GM21737 (cell line): ENCODE data around the gene SRGAP2B.
"Not testable (repeated sequence)": the region's sequence is repeated elsewhere in the genome, so short reads cannot be mapped to it uniquely, and the experiment has no call there.

ENCODE experiments used
- ATAC-seq: cut with Tn5 transposase; IDR thresholded peaks from one replicate; pipeline ENCODE4 v1.9.1; 2021; ENCODE audit warnings: mild to moderate bottlenecking, moderate library complexity; ENCODE audit not compliant: unreplicated experiment

SRGAP2B gene

DNA sequence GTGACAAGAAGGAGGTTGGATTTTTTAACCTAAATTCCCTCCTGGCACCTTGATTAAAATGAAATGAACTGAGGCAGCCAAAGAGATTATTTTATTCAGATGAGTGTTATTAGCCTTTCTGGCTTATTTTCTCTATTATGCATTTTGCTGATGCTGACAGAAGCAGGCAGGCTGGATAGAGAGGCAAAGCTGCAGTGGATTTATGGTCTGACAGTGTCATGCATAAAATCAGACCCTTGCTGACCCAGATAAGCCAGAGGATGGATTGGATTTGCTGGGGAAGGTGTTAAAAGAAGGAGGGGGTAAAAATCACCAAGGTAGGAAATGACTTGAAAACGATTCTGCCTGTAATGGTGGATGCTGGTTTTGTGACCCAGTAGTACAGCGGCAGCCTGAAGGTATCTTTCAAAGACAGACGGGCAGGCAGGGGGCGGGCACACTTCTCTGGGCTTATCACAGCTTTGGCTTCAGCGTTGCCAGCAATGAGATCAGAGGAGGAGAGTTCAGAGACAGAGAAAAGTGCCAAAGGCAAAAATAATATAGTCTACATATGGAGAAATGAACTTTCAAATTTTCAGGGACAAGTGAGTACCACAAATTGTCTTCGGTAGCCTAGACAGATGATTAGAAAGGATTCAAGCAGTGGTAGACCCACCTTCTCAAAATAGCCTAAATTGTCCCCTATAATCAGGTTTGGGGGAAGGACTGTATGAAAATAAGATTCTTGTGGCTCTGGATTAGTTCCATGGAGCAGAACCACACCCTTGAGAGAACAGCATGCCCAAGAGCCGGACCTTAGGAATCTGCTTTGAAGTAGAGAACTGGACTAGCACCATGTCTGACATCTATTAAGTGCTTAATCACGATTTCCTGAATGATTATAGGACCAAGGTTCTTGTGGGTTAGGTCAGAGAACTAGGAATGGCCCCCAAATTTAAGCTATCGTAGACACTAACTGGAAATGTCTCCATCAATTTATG is 133.2 kb downstream of the SRGAP2B start:
- ATAC-seq: not testable (repeated sequence)

DNA sequence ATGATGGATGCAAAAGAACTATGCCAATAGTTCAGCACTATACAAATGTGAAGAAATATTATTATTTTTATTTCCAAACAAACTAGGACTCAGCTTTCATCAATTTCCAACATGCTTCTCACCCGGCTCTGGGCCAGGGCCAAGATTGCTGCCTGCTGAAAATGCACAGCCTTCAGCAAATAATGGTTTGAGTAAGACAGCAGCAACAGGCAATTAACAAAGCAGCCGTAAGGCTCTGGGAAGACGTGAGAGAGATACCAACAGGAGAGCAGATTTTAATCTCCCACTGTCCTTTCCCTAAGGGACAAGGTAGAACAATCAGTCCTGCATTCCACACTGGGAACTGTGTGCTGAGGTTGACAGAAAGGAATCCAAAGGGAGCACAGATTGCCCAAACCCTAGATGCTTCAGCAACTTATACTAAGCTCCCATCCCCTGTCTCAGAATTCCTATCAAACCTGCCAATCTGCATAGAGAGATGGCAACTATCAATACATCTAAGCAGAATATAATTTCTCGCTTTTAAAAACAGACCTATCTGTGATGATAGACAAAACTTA is 134.1 kb downstream of the SRGAP2B start:
- not testable (repeated sequence) for ATAC-seq

DNA sequence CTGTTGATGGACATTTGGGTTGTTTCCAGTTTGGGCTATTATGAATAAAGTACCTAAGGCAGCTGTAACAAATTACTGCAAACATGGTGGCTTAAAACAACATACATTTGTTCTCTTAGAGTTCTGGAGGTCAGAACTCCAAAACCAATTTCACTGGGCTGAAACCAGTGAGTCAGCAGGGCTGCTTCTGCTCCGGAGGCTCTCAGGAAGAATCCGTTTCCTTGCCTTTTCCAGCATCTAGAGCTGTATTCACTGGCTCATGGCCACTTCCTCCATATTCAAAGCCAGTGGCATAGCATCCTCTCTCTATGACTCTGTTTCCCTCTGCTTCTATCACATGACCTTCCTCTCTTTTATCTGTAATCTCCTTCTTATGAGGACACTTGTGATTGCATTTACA is 146.7 kb downstream of the SRGAP2B start:
- not testable (repeated sequence) for ATAC-seq

DNA sequence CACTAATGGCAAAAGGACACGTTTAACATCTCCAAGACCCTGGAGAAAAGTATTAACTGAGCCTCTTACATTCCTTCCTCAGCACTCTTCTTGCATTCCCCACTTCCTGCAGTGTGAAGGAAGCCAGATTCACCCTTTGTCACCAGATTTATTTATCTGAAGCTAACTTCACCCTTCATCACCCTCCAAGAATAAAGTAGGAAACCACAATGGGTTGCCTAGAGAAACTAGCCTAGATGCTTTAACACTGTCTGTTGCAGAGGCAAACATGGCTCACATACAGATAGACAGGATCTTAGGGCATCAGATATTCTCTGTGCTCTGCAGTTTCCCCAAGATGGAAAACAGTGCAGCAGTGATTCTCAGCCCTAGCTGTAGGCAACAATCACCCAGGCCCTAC is 147.6 kb downstream of the SRGAP2B start:
- ATAC-seq: not testable (repeated sequence)

DNA sequence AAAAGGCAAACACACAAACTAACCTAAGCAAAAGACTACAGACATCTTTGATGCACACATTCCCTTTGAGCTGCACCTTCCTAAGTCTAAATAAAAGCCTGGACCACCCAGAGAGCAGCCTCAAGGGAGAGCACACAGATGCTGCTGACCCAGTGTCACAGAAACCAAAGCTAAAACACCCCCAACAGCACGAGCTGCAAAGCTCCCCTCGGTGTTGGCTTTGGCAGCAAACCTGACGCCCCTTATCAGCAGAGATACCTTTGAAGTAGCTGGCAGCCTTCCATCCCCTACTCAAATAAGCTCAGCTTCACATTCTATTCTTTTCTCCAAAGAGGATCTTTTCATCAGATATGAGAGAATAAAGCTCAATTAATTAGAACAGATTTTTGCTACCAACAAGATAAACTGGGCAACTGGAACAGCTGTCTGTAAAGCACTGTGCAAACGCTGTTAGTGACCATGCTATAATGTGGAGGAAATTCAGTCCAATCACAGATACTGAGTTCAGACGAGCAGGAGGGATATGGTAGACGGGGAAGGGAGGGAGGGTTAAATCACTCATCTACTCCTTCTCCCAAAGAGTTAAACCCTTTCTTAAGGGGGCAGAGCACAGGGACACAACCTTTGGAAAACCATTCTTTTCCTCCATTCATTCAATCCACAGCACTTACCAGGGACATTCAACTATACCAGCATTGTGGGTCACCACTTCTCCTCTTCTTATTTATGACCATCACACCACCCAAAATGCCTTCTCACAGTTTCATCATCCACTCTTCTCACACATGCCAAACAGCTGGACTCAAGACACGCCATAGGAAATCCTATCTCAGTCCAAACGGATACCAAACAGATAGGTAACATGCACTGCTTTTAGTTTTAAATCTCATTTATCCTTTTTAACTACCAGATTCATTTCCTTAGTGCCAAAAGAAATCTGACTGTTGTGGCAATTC is 148.3 kb downstream of the SRGAP2B start:
- ATAC-seq: not testable (repeated sequence)

DNA sequence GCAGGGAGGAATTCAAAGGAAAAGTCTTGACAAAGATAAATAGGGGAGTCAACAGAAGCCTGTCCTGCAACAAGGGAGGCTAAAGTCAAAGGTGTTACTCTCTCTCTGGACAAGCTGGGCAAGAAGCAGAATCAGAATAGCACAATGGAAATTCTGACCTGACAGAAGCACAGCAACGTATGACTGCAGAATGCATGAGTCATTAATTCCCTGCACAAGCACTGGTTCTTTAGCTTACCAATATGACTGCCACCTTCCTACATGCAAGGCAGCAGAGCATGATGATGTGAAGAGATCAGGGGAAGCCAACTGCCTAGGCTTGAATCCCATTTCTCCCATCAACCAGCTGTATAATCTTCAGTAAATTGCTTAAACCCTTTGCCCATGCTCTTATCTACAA is 153.4 kb downstream of the SRGAP2B start:
- ATAC-seq: not testable (repeated sequence)

DNA sequence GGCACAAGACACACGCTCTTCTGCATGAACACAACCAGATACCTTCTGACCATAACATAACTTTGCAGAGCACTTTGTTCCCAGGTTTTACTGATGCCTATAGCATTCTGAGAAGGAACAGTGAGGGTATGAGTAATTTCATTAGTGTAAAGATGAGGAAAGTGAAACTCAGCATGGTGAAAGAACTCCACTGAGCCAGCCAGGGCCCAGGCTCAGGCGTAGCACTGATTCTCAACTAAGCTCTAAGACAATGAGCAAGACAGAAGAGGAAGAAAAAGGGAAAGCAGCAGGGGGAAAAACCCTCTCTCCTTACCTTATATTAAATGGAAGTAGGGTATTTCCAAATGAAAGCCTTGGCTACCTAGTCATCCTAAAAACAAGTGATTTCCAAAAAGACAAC is 155.1 kb downstream of the SRGAP2B start:
- ATAC-seq: not testable (repeated sequence)

DNA sequence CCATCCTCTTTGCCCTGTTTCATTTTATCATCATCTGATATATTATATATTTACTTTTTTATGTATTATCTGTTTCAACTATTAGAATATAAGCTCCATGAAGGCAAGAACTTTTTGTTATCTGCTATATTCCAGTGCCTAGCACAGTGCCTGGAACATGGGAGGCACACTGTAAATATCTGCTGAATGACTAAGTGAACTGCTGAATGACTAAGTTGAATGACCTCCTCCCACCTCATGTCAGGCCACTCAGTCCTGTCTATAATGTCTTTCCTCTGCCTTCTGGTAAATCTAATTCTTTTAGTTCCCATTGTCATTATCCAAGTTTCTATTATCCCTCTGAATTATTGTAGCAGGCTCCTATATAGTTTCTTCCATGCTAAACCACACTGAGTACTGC is 156.5 kb downstream of the SRGAP2B start:
- not testable (repeated sequence) for ATAC-seq

DNA sequence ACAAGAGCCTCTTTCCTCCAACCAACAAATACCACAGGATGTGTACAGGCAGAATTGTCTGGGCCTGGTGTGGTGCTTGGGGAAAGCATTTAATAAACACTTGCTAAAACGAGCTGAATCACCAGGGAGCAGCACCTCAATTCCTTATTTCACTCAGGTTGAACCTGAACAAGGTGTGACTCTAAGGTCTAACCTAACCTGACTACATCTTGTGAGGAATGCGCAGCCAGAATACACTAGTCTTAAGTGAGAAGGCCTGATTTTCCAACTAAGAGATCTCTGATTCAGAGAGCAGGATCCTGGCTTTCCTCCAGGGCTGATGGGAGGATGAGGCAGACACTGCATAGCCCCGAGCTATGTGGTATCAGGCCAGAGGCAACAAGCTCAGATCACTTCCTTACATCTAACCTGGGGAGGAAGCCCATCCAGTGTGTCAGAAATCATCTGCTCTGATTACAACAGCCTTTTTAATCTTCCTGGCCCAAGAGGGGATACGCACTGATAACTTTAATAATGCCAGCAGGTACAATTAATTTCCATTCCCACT is 158.9 kb downstream of the SRGAP2B start:
- not testable (repeated sequence) for ATAC-seq

DNA sequence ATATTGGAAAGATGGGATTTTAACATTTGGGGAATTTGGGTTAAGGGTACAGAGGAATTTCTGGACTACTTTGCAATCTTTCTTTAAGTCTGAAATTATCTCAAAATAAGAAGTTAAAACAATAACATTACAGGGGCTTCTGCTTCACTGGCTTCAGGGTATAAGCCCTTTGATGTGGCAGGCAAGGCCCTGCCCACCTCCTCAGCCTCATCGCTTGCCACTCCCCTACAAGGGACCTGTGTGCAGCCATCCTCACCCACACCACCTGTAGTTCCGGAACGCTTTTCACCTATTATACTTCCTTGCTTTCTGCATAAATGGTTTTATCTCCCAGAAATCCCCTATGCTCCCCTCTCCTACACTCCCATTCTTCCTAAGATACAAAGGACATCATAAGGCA is 159.8 kb downstream of the SRGAP2B start:
- not testable (repeated sequence) for ATAC-seq

DNA sequence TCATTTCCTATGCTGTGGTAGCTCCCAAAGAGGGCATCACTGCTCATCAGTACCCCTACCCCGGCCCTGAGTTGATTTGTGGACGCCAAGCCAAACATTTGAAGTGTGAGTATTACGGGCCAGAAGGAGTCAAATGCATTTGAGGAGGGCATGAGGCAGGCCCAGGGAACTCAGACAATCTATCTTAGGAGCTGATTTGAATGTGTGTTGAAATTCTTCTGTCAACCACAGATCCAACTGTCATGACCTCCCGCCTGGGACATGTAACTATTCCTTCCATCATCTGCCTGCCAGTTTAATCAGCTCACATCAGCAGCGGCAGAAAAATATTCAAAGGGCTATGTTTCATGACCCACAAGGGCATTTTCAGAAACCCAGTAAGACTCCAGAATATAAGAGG is 162.1 kb downstream of the SRGAP2B start:
- ATAC-seq: not testable (repeated sequence)

DNA sequence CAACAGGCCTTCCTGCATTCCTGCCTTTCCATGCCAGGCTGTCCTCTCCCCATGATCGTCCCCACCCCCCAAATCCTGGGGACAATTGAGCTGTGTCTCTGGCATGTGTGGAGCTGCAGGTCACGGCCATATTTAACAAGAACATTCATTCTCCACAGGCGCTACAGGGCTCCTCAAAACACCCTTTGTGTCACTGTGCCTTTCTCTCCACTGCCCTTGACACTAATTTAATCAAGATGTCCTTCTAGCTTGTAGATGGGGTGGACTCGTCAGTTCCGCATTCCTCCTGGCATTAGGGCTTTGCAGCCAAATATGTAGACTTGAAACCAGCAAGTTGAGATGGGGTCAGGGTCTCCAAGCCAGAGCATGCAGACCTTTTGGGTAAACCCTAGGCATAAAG is 163.0 kb downstream of the SRGAP2B start:
- not testable (repeated sequence) for ATAC-seq

DNA sequence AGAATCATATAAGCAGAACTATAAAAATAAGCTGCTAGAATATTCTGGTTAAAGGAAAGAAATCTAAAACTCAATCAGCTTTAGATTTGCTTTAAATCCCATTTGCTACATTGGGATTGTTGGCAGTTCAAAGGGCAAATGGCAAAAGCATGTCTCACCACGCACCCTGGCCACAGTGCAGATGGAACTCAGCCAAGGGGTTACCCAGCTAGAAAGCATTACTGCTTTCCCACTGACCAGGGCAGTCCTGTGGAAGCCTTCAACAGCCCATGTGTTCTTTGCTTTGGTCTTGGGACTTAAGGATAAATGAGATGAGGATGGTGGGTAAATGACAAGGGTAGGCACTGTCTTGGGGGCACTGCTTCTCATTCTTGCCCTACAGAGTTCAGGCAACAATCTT is 163.6 kb downstream of the SRGAP2B start:
- ATAC-seq: not testable (repeated sequence)

DNA sequence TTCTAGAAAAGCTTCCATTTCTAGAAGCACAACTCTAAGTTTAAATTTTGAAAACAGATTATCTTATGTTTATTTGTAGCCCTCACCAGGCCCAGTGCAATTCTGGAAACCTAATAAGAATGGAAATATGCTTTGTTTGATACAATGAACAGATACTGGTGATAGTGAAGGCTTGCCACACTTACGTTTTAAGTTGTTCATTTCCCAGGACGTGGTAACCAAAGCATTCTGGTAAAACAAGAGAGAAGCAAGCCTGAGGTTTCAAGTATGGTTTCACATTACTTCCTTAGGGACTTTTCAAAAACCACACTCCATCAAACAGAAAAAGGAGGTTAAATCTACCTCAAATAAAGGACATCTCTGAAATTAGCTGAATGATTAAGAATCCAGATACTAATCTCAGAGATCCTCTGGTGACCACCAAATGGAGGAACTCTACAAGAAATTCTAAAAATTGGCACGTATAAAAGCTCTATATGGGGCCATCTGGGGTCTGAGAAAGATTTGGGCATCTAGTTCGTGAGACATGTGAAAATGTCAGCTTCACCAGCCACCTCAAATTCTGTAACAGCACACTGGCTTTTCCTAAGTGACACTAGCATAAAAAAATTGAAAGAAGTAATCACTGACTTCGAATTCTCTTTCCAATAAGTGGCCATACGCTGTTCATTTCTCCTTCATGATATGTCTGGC is 164.9 kb downstream of the SRGAP2B start:
- ATAC-seq: not testable (repeated sequence)

DNA sequence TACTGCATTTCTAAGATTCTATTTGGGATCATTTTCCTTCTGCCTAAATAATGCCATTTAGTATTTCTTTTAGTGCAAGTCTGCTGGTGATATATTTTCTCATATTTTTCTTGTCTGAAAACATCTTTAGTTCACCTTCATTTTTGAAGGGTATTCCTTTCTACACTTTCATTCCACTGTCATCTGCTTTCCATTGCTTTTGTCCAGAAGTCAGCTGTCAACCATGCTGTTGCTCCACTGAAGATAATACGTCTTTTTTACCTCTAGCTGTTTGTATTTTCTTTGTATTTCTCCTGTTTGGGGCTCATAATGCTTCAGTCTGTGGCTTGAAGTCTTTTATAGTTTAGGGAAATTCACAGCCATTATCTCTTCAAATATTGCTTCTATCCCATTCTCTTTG is 167.8 kb downstream of the SRGAP2B start:
- ATAC-seq: not testable (repeated sequence)

DNA sequence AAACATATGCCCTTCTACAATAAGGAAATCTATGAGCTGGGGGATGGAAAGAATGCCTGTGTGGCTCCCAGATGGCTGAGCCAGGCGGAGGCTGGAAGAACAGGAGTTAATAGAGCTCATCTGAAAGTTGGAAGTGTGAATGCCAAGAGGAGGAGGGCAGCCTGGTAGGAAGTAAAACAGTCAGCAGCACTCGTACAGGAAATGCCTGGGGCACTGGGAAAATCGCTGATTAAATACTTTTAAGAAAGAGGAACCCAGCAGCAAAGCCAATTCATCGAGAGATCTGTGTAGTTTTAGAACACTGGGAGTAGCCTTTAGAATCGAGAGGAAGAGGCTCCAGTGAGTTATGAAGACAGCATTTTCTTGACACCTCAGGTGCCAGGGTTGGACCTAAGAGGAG is 171.5 kb downstream of the SRGAP2B start:
- ATAC-seq: not testable (repeated sequence)

DNA sequence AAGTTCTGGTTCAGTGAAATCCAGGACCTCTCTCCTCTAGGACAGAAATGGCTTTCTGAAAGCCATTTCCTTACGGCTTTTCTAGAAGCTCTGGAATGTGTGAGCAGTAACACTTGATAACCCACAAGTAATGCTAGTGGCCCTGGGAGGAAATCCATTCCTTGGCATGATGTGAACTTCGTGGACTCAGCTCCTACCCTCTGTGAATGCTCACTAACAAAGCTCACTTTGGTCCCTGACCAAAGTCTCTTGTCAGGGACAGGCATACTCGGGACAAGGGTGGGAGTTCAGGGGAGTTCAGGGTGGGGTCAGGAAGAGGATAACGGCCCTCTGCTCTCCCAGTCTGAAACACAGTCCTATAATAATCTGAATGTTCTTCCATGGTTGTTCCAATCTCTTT is 172.3 kb downstream of the SRGAP2B start:
- not testable (repeated sequence) for ATAC-seq

DNA sequence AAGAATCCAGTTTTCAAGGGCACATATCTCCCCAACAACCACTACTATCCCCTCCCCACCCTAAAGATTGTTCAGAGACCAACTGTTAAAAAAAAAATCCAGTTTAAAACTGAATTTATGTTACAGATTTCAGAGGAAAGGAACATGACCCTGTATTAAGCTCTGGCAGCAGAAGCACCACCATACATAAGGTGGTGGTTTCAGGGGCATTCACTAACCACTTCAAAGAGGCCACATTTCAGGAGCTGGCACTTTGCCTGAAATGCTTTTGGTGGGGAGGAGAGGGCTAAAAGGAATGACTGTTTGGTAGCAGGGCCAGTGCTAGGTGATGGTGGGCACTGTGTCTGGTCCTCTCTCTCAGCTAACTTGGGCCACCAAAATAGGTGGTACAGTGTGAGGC is 176.0 kb downstream of the SRGAP2B start:
- not testable (repeated sequence) for ATAC-seq

DNA sequence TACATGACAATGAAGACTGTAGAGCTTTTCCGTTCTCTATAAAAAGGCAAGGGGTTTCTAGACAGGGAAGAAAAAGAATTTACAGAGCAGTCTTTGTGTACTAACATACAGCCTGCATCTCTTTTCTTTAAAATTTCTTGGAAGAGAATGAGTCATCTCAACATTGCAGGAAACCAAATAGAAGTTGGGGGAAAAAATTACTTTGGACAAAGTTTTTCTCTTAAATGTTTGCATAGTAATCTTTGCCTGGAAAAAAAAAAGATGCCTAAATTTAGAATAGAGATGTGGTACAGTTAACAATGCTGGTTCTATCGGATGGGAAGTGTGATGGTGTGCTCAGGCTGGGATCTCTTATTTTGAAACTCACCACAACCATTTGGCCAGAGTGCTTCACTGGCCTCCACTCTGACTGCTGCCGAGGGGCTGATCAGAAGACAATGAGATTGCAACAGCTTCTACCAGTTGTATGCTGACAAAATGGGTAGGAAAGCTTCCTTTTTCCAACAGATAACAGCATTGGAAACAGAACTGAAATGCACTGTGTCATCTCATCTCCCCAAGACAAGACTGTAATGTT is 177.0 kb downstream of the SRGAP2B start:
- not testable (repeated sequence) for ATAC-seq
